Small intestine (tissue), 7 donors: ENCODE data around the gene U2AF2. TPM values are rescaled to one million over a fixed set of nuclear protein-coding genes. Genes with fewer than 3 reads are reported as not detected.

Experiments used
- DNase-seq, 2 donors: peaks; one replicate each; pipeline versions ENCODE4 v3.0.0 to v3.0.0-alpha.2; 2013
- FAIRE-seq: peaks from 2 replicates; lab custom pipeline; 2012; peaks lifted over from hg19 to GRCh38; lab: Jason Lieb, UNC
- H3K27ac ChIP-seq, 3 donors: one replicate each; pipeline ENCODE4 v1.5.1; 2013; ENCODE audit warnings: low read length in 2 of 3, mild to moderate bottlenecking in 2 of 3, control low read depth in 1 of 3, inconsistent platforms in 1 of 3, low read depth in 1 of 3, moderate library complexity in 1 of 3
- H3K27me3 ChIP-seq, 3 donors: one replicate each; pipeline ENCODE4 v1.6.1; 2013; ENCODE audit warnings: low read length in 3 of 3, inconsistent platforms in 1 of 3; ENCODE audit not compliant: control insufficient read depth in 3 of 3, insufficient read depth in 3 of 3
- H3K36me3 ChIP-seq, 3 donors: one replicate each; pipeline ENCODE4 v1.6.1; 2013; ENCODE audit warnings: low read length in 3 of 3, inconsistent platforms in 1 of 3, low read depth in 1 of 3, mild to moderate bottlenecking in 1 of 3, moderate library complexity in 1 of 3; ENCODE audit not compliant: control insufficient read depth in 3 of 3, insufficient read depth in 2 of 3
- H3K4me1 ChIP-seq, 3 donors: one replicate each; pipeline ENCODE4 v1.6.1; 2013; ENCODE audit warnings: low read length in 2 of 3, inconsistent platforms in 1 of 3, low read depth in 1 of 3, mild to moderate bottlenecking in 1 of 3, moderate library complexity in 1 of 3; ENCODE audit not compliant: control insufficient read depth in 3 of 3, insufficient read depth in 2 of 3
- H3K4me3 ChIP-seq, 3 donors: one replicate each; pipeline ENCODE4 v1.5.1; 2013; ENCODE audit warnings: low read length in 3 of 3, control low read depth in 1 of 3, inconsistent platforms in 1 of 3, low read depth in 1 of 3, mild to moderate bottlenecking in 1 of 3, moderate library complexity in 1 of 3
- H3K9me3 ChIP-seq, 2 donors: one replicate each; pipeline ENCODE4 v1.6.1; 2013; ENCODE audit warnings: low read depth in 1 of 2, low read length in 1 of 2; ENCODE audit not compliant: control insufficient read depth in 2 of 2, insufficient read depth in 1 of 2
- WGBS, 3 donors: extraction: QIAGEN DNeasy Blood & Tissue Kit; methylation state at CpG; one replicate each; pipeline ENCODE4 v1.1.7; 2013; 5-methylcytosine and 5-hydroxymethylcytosine counted together
- polyA plus RNA-seq, 4 donors: library from polyadenylated mRNA; stranded (reverse) in 3 of 4; unstranded in 1 of 4; fragments of 200-250 nt in 3 of 4; fragments of 120-200 nt in 1 of 4; gene quantifications; one replicate each; pipeline versions ENCODE4 v1.2.1 to v1.2.3, GENCODE V29; 2013
- donor health status: healthy with polysubstance abuse.
- donor health status: control.
- donor health status: control.
- donor health status: Bipolar disorder and iron deficiency.
- donor health status: healthy.

The U2AF2 gene
- polyA plus RNA-seq, 4 donors: 74.0 to 161 (median 115) TPM

DNA sequence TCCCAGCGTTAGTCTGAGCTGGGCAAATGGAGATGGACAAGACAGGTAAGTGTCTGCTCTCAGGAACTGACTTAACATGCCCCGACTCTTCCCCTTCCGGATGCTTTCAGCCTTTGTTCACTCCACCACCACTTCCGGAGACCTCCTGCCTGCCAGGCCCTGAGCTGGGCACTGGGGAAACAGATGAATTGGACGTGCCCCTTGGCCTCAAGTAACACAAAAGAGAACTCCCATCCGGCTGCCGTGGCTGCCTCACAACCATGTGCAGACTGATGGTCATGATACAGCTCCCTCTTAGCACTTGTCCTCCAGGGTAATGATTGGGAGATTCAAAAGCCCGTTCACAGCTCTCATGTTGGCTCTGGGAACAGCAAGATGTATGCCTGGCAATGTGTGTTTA is 37.4 kb upstream of the U2AF2 start:
- H3K9me3 ChIP-seq: no peaks in the 10 kb centered on the region
- DNase-seq: no peak
- WGBS, 3 donors: 89 to 97% (median 90%) methylated on average over 8 of the region's 8 CpGs
- no peaks in the 10 kb centered on the region for H3K27me3 ChIP-seq
- no peak overlapping the region for H3K27ac ChIP-seq
- no peak for FAIRE-seq
- H3K4me3 ChIP-seq: no peak overlapping the region
- peaks cover 3 to 57% (median 11%) of the 10 kb centered on the region in 3 donors for H3K36me3 ChIP-seq
- no peaks in the 10 kb centered on the region for H3K4me1 ChIP-seq

GRCh38 chr19:55618426-55618825 is 36.4 kb upstream of the U2AF2 start:
- Histone ChIP-seq H3K4me1 (peaks cover 0 to under 1% (median 0%) of the 10 kb centered on the region in 3 donors), H3K4me3 (no peak overlapping the region), H3K9me3 (no peaks in the 10 kb centered on the region), H3K36me3 (peaks cover 3 to 63% (median 10%) of the 10 kb centered on the region in 3 donors), H3K27me3 (no peaks in the 10 kb centered on the region), H3K27ac (no peak overlapping the region)
- WGBS, 3 donors: 81 to 90% (median 81%) methylated on average over 7 of the region's 7 CpGs
- DNase-seq: no peak
- FAIRE-seq: no peak

DNA sequence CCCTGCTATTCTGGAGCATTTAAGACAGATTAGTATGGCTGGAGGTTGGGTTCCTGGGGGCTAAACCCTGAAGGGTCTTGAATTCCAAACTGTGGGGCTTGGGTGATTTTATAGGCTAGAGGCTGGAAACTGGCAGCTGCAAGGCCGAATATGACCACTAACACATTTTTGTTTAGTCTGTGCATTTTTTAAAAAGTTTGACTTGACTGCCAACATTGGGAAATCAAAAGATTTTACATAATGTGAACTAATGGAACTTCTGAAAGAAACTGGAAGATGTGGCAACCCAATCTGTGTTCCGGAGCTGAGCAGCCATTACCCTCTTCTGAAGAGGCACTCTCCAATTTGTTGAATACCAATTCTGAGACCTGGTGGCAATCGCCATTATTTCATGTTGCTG is 35.5 kb upstream of the U2AF2 start:
- 73 to 97% (median 91%) methylated on average over 3 of the region's 3 CpGs for WGBS, 3 donors
- Histone ChIP-seq H3K4me1 (peaks cover 0 to 6% (median 0%) of the 10 kb centered on the region in 3 donors), H3K27me3 (no peaks in the 10 kb centered on the region), H3K4me3 (no peak overlapping the region), H3K36me3 (peaks cover 3 to 61% (median 9%) of the 10 kb centered on the region in 3 donors), H3K9me3 (no peaks in the 10 kb centered on the region), H3K27ac (no peak overlapping the region)
- FAIRE-seq (no peak), DNase-seq (no peak)

DNA sequence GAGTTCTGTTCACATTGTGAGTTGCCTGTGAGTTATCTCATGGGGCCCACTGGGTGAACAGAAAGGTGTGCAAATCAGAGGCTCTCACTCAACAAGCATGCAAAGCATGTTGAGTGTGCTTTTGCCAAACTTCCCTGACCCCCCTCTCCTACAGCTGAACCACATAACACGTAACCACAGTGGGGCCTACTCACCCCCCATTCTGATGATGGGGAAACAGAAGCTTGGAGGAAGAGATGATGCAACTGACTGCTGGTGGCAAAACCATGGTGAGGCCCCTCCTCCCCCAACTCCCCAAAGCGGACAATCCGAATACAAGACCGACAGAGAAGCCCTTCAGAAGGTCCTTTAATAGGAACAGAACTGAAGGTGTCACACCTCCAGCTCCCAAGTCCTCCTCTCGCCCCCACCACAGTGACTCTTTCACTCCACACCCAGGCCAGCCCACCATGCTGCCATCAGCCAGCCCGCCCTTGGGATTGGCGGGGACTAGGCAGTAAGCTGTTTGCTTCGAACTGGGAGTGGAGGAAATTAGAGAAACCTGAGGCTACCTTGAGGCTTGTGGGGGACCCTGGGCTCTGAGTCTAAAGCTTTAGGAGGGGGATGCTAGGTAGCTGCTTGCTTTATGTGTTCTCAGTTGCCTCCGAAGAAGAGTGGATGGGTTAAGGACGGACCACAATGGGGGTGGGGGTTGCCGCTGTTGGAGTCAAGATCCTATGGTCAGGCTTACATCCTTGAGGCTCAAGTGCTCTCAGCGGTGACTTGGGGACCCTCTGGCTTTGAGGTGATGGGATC is 34.2 kb upstream of the U2AF2 start:
- WGBS, 3 donors: 88 to 96% (median 90%) methylated on average over 12 of the region's 12 CpGs
- FAIRE-seq: no peak
- H3K27ac ChIP-seq: no peak overlapping the region

GRCh38 chr19:55621205-55621672 is 33.6 kb upstream of the U2AF2 start:
- Histone ChIP-seq H3K9me3 (no peaks in the 10 kb centered on the region), H3K27me3 (no peaks in the 10 kb centered on the region), H3K4me1 (peaks cover 4 to 13% (median 5%) of the 10 kb centered on the region in 3 donors), H3K36me3 (peaks cover 3 to 49% (median 4%) of the 10 kb centered on the region in 3 donors), H3K4me3 (no peak overlapping the region), H3K27ac (no peak overlapping the region)
- DNase-seq: no peak
- no peak for FAIRE-seq
- WGBS, 3 donors: 67 to 85% (median 76%) methylated on average over 8 to 9 of the region's 9 CpGs

More for the DNA sequence above, 34.2 kb upstream of the U2AF2 start:
- H3K4me3 ChIP-seq: no peak overlapping the region
- peaks cover 3 to 53% (median 7%) of the 10 kb centered on the region in 3 donors for H3K36me3 ChIP-seq
- H3K4me1 ChIP-seq: peaks cover 4 to 13% (median 5%) of the 10 kb centered on the region in 3 donors
- H3K9me3 ChIP-seq: no peaks in the 10 kb centered on the region
- no peaks in the 10 kb centered on the region for H3K27me3 ChIP-seq
- DNase-seq: no peak

- H3K4me3 ChIP-seq: no peak overlapping the region
- H3K27me3 ChIP-seq: no peaks in the 10 kb centered on the region
- DNase-seq: no peak
- peaks cover 0 to 44% (median 1%) of the 10 kb centered on the region in 3 donors for H3K36me3 ChIP-seq
- peaks cover 4 to 13% (median 5%) of the 10 kb centered on the region in 3 donors for H3K4me1 ChIP-seq
- WGBS, 3 donors: 95 to 97% (median 96%) methylated on average over 53 to 55 of the region's 55 CpGs
- no peaks in the 10 kb centered on the region for H3K9me3 ChIP-seq
- no peak for FAIRE-seq
- H3K27ac ChIP-seq: no peak overlapping the region
Measured at GRCh38 chr19:55621673-55622231, 33.1 kb upstream of the U2AF2 start.

DNA sequence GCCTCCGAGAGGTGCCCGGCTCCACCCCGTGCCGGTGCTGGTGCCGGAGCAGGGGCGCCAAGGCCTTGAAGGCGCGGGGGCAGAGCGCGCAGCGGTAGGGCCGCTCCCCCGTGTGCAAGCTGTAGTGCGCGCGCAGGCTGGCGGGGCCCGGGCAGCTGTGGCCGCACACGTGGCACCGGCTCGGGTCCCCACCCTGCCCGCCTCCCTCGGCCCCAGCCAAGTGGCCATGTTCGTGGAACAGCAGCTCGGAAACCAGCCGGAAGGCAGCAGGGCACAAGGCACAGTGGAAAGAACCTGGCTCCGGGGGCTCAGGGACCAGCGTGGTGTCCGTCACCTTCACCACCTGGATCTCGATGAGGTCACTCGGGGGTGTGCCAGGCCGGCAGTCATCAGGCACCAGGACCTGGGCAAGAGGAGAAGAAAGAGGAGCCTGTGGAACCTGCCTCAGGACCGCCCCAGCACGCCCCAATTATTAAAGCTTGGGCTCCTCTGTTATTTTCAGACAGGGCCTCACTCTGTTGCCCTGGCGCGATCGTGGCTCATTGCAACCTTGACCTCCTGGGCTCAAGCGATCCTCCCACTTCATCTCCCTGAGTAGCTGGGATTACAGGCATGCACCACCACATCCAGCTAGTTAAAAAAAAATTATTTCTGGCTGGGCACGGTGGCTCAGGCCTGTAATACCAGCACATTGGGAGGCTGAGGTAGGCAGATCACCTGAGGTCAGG is 32.4 kb upstream of the U2AF2 start:
- Histone ChIP-seq H3K9me3 (no peaks in the 10 kb centered on the region), H3K4me1 (peaks cover 4 to 13% (median 5%) of the 10 kb centered on the region in 3 donors), H3K4me3 (no peak overlapping the region), H3K36me3 (peaks cover 0 to 38% (median 0%) of the 10 kb centered on the region in 3 donors), H3K27me3 (no peaks in the 10 kb centered on the region), H3K27ac (no peak overlapping the region)
- WGBS, 3 donors: 93 to 95% (median 94%) methylated on average over 38 to 40 of the region's 40 CpGs
- FAIRE-seq: no peak
- no peak for DNase-seq

DNA sequence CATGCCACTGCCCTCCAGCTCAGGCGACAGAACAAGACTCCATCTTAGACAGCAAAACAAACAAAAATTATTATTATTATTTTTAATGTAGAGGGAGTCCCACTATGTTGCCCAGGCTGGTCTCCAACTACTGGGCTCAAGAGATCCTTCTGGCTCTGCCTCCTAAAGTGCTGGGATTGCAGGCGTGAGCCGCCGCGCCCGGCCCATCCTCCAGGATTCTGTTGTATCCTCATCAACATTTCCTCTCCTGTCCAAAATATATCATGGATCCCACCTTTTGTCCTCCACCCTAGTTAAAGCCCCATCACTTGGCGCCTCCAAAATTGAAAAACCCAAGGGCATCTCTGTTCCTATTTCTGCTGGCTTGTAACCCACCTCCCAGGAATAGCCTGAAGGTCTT is 31.7 kb upstream of the U2AF2 start:
- no peak for DNase-seq
- Histone ChIP-seq H3K9me3 (no peaks in the 10 kb centered on the region), H3K36me3 (peaks cover 0 to 32% (median 0%) of the 10 kb centered on the region in 3 donors), H3K4me1 (peaks cover 4 to 13% (median 5%) of the 10 kb centered on the region in 3 donors), H3K27ac (no peak overlapping the region), H3K27me3 (no peaks in the 10 kb centered on the region), H3K4me3 (no peak overlapping the region)
- 95 to 96% (median 96%) methylated on average over 7 of the region's 7 CpGs for WGBS, 3 donors
- FAIRE-seq: no peak
